Raji (cell line): Measurements from ENCODE around the gene CGRRF1.
A peak's percentile ranks its signal among the peaks of the same experiment; 100 is the strongest.

ENCODE experiments used
- POLR2A ChIP-seq: IDR thresholded peaks from 2 replicates; pipeline ENCODE4 v1.6.1; 2011; ENCODE audit warnings: low read depth, low read length, control low read depth; ENCODE audit not compliant: insufficient read depth

CGRRF1 gene

DNA sequence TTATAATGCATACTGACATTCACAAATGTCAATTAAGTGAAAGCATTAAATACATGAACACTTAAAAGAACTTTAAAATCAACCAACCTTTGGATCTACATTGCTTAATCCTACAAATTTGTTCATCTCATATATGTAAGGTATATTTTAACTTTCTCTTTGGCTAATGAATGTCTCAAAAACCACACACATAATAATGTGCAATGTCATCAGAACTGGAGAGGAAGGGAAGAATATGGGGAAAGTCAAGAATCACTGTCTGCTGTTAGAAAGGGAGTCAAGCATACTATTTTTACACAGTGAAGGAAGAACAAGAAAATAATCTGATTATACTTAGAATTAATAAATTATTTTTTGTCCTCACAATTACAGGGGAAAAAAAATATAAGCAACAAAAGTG is 25.9 kb upstream of the CGRRF1 start:
- no peak for TF ChIP-seq POLR2A

- no peak for TF ChIP-seq POLR2A
These were observed 23.0 kb upstream of the CGRRF1 start for GRCh38 chr14:54486685-54487084.

- TF ChIP-seq POLR2A, result no peak
These were observed 21.9 kb upstream of the CGRRF1 start for GRCh38 chr14:54487771-54488170.

DNA sequence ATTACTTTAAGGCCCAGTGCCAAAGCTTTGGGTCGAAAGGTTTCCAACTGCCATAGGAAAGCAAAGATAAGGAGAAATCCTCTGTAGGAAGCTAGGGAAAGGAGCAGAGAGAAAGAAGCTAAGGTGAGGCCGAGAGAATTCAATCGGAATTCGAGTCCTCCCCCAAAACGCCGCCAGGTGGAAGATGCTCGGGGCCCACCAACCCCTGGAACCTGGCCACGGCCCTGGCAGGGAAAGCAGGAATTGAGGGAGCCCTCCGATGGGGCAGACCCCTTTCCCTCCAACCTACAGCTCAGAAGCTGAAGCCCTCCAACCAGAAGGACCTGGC is 21.4 kb upstream of the CGRRF1 start:
- TF ChIP-seq POLR2A, result no peak

GRCh38 chr14:54488646-54489317 is 20.9 kb upstream of the CGRRF1 start, which contains the start of gene GMFB:
Gene GMFB (minus strand): TSS chr14:54488980. CDS start chr14:54488927, 53 bp downstream.
- TF ChIP-seq POLR2A, result peak; percentile 69

GRCh38 chr14:54489318-54489683 is 20.4 kb upstream of the CGRRF1 start:
- no peak for TF ChIP-seq POLR2A

DNA sequence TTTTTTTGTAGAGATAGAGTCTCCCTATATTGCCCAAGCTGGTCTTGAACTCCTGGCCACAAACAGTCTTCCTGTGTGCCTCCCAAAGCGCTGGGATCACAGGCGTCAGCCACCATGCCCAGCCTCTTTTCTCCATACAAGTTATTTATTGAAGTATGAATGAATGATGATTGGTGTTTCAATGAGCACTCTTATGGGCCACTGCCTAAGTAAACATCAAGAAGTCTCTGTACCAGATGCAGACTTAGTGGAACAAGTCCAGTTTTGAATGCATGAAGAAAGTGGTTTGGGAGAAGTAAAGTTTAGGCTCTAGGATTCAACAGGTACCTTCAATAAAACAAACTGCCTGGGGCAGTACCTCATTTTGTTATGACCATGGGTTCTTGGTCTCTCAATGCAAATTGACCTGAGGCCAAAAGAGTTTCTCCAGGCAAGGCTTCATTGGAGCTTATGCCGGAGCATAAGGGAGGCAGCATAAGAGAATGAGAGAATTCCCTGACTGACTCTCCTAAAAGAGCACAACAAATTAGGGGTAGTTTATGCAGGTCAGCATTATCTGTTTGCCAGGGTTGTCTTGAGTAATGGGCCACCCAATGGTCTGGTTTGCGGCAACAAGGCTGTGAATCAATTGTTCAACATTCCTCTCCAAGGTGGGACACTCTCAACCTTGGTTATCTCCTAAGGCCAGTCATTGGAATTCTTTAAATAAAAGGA is 19.8 kb upstream of the CGRRF1 start:
- no peak for TF ChIP-seq POLR2A

DNA sequence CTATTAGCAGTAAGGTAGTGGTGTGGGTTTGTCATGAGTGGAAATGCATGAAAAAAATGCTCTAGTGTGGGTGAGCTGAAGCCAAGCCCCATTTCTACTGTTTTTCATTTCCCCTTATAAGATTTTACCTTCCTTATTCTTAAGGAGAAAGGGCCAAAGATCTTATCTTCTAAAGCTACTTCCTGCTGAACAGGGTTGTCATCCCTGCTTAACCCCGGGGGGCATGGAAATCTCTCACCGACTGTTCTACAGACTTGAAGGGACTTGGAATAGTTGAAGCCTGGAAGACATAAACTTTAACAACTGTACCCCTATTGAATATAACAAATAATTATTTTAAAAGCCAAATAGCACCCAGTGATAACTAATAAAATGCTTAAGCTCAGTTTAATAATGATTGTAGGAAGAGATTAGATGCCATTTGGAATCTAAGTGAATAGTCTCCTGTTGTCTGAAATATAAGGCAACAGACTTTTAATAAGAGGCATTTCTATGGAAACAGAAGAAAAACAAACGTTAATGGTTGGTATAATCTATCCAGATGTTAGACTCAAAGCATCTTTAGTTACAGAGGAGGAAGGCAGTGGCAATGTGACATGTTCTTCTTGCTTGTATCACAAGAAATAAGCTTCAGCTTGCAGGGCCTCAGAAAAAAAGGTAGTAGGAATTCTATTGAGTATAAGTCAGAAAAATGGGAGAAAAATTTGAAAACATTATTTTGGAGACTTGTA is 19.1 kb upstream of the CGRRF1 start:
- TF ChIP-seq POLR2A, result no peak

DNA sequence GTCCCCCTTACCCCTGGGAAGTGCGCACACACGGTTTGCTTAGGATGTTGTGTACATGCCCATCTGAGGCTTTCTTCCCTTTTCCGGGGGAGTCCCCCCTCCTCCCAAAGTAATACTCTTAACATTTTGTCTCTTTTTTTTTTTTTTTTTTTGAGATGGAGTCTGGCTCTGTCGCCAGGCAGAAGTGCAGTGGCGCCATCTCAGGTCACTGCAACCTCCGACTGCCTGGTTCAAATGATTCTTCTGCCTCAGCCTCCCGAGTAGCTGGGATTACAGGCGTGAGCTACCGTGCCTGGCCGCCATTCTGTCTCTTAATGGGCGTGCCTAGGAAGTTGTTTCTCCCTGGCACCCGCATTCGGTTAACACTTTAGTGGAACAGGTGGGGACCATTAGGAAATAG is 16.4 kb upstream of the CGRRF1 start:
- no peak for TF ChIP-seq POLR2A

DNA sequence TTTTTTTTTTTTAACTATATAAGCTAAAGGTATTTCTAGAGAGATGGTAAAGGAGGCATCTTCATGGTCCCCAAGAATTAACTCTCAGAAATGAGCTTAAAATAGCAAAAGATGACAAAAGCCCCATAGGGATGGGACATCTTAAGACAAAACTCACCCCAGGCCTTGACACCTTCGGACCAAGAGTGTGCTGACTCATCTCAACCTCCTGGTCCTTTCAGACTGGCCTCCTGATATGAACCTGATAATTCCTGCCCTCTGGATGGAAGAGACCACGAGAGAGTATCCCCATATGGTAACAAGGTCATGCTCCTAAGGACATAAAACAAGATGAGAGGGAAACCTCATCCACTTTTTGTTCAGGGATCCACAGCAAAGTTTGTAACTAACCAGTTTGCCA is 12.5 kb upstream of the CGRRF1 start:
- TF ChIP-seq POLR2A, result no peak

- TF ChIP-seq POLR2A, result no peak
These were observed 11.6 kb upstream of the CGRRF1 start for GRCh38 chr14:54498095-54498531.

GRCh38 chr14:54498579-54498978 is 11.1 kb upstream of the CGRRF1 start:
- no peak for TF ChIP-seq POLR2A

DNA sequence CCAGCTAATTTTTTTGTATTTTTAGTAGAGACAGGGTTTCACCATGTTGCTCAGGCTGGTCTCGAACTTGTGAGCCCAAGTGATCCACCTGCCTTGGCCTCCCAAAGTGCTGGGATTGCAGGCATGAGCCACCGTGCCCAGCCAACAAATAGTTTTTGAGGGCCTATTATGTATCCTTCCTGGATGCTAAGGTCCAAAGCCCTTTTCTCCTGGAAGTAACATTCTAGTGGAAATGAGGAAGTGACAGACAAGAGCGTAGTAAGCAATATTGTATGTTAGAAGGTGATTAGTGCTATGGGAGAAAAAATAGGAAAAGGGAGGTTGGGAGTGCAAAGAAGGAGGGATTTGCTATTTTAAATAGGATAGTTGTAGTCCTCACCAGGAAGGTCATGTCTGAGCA is 9.0 kb upstream of the CGRRF1 start:
- no peak for TF ChIP-seq POLR2A

DNA sequence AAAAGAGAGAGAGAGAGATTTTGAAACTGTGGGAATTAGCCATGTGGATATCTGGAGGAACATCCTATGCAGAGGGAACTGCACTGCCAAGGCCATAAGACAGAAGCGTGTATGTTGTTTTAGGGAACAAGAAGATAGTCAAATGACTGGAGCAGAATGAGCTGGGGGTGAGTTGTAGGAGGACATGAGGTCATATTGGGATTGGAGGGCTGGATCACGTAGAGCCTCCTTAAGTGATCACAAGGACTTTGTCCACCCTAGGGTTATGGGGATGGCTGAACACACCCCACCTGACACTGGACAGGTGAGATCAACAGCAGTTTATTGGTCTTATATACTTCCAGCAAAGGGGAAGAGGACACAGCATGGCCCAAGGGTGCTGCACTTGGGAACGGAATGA is 8.2 kb upstream of the CGRRF1 start:
- no peak for TF ChIP-seq POLR2A

- TF ChIP-seq POLR2A, result no peak
These were observed 7.1 kb upstream of the CGRRF1 start for GRCh38 chr14:54502602-54503001.

GRCh38 chr14:54503486-54503885 is 6.2 kb upstream of the CGRRF1 start:
- TF ChIP-seq POLR2A, result no peak
